ENCODE data around the gene STXBP5.
"Not testable (repeated sequence)": the region's sequence is repeated elsewhere in the genome, so short reads cannot be mapped to it uniquely, and the experiment has no call there.

DNA sequence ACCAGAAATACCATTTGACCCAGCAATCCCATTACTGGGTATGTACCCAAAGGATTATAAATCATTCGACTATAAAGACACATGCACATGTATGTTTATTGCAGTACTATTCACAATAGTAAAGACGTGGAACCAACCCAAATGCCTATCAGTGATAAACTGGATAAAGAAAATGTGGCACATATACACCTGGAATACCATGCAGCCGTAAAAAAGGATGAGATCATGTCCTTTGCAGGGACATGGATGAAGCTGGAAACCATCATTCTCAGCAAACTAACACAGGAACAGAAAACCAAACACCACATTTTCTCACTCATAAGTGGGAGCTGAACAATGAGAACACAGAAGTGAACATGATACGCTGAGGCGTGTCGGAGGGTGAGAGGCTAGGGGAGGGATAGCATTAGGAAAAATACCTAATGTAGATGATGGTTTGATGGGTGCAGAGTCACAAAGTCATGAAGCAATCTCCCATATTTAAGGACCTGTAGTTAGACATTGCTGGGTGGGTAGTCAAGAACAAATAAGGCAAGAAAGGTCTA is 50.8 kb downstream of the STXBP5 start:
- TF ChIP-seq, protein P1, sequence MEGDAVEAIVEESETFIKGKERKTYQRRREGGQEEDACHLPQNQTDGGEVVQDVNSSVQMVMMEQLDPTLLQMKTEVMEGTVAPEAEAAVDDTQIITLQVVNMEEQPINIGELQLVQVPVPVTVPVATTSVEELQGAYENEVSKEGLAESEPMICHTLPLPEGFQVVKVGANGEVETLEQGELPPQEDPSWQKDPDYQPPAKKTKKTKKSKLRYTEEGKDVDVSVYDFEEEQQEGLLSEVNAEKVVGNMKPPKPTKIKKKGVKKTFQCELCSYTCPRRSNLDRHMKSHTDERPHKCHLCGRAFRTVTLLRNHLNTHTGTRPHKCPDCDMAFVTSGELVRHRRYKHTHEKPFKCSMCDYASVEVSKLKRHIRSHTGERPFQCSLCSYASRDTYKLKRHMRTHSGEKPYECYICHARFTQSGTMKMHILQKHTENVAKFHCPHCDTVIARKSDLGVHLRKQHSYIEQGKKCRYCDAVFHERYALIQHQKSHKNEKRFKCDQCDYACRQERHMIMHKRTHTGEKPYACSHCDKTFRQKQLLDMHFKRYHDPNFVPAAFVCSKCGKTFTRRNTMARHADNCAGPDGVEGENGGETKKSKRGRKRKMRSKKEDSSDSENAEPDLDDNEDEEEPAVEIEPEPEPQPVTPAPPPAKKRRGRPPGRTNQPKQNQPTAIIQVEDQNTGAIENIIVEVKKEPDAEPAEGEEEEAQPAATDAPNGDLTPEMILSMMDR (optimal IDR thresholded peaks at IDR 0.05 in 1 of 3, IDR thresholded peaks at IDR 0.05 in 1 of 3, conservative IDR thresholded peaks at IDR 0.05 in 1 of 3; ENCODE audit: extremely low read depth in 1 of 3, insufficient read depth in 2 of 3, low read length in 3 of 3), result not testable (repeated sequence)
- not testable (repeated sequence) for TF ChIP-seq EZH2 (IDR thresholded peaks at IDR 0.05; ENCODE audit: low read length)
